ENCODE results near the gene BANF2. TPM values are rescaled to one million over a fixed set of nuclear protein-coding genes. Genes with fewer than 3 reads are reported as not detected.

Gene BANF2
- total RNA-seq, 1 donor from 2014 or later, result not detected

DNA sequence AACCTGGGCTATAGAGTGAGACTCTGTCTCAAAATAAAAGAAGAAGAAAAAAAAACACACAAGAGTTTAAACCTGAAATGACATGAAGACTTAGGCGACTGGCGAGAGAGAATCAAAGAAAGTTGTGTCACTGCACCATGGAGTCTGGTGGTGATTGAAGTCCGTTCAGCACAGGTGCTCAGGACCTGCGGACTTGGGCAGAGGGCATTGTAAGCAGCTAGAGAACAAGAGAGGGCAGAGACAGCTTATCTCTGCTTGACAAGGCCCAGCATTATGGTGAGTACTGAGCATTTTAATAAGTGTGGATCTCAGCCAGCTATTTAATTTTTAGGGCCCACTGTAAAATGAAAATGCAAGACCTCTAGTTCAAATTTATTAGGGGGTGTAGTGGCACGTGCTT is 31.5 kb downstream of the BANF2 start:
- Histone ChIP-seq H3K4me3 (no peak overlapping the region), H3K9me3 (no peaks in the 10 kb centered on the region), H3K36me3 (no peaks in the 10 kb centered on the region), H3K27ac (no peak overlapping the region), H3K4me1 (peaks cover 17% of the 10 kb centered on the region), H3K27me3 (no peaks in the 10 kb centered on the region)
- DNase-seq (ENCODE audit: extremely low spot score in 2 of 2), result no peak
- intact Hi-C loops (cut with DNase I), result no loop called here
- TF ChIP-seq, protein P1, sequence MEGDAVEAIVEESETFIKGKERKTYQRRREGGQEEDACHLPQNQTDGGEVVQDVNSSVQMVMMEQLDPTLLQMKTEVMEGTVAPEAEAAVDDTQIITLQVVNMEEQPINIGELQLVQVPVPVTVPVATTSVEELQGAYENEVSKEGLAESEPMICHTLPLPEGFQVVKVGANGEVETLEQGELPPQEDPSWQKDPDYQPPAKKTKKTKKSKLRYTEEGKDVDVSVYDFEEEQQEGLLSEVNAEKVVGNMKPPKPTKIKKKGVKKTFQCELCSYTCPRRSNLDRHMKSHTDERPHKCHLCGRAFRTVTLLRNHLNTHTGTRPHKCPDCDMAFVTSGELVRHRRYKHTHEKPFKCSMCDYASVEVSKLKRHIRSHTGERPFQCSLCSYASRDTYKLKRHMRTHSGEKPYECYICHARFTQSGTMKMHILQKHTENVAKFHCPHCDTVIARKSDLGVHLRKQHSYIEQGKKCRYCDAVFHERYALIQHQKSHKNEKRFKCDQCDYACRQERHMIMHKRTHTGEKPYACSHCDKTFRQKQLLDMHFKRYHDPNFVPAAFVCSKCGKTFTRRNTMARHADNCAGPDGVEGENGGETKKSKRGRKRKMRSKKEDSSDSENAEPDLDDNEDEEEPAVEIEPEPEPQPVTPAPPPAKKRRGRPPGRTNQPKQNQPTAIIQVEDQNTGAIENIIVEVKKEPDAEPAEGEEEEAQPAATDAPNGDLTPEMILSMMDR (IDR thresholded peaks at IDR 0.05), result no peak
- TF ChIP-seq POLR2A (IDR thresholded peaks at IDR 0.05), result no peak
- TF ChIP-seq POLR2AphosphoS5 (IDR thresholded peaks at IDR 0.05; ENCODE audit: insufficient read depth in 1 of 2, low read depth in 1 of 2), result no peak

DNA sequence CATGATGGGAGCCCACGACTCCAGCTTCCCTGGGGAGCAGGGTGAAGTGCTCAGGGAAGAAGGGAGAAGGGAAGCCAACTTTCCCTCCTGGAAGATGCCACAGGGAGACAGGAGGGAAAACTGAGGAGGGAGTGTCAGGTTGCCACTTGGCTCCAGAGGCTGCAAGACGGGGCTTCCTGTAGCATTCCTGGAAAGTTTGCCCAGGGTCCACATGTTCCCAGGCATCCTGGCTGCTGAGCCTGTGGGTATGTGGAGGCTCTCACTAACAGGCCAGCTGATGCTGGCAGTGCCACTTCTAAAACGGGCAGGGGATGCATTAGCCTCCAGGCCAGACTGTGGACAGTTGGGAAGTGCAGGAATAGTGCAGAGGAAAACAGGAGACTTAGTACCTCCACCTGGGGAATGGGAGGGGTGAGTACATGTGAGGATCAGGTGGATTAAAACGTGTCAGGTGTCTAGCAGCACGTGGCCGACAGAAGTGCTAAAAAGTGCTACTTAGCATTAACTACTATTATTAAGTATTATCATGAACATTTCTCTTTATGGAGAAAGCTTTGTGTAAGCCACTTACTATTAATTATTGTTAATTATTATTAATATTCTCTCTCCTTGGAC is 33.2 kb downstream of the BANF2 start:
- Histone ChIP-seq H3K27ac (no peak overlapping the region), H3K4me3 (no peak overlapping the region), H3K36me3 (no peaks in the 10 kb centered on the region), H3K4me1 (peaks cover 17% of the 10 kb centered on the region), H3K27me3 (no peaks in the 10 kb centered on the region), H3K9me3 (no peaks in the 10 kb centered on the region)
- TF ChIP-seq POLR2A (IDR thresholded peaks at IDR 0.05), result no peak
- TF ChIP-seq POLR2AphosphoS5 (IDR thresholded peaks at IDR 0.05; ENCODE audit: insufficient read depth in 1 of 2, low read depth in 1 of 2), result no peak
- TF ChIP-seq, protein P1 (IDR thresholded peaks at IDR 0.05), result no peak
- no peak for DNase-seq (ENCODE audit: extremely low spot score in 2 of 2)
- intact Hi-C loops (cut with DNase I), result no loop called here

DNA sequence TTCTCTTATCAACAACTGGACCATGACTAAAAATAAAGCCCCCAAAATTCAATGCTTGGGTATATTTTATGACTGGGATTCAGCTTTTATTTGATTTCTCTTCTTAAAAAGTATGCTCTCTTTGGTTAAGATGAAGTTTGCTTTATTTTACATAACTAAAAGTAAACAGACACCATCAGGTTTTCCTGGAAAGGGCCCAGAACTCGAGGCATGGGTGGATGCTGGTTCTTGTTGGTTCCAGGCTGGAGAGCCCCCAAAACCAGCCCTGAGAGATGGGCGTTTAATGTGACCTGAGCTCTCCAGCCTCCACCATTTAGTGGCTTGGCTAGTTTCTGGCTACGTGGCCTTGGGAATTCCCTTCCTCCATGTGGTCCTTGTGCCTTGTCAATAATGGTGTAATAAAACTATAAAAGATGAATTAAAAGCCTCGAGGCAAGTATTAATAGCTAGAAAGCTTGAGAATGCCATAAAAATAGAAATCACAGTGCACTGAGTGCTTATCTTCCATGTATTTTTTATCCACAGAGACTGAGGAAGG is 34.1 kb downstream of the BANF2 start:
- no peak for DNase-seq (ENCODE audit: extremely low spot score in 2 of 2)
- intact Hi-C loops (cut with DNase I), result no loop called here
- TF ChIP-seq, protein P1 (IDR thresholded peaks at IDR 0.05), result no peak
- TF ChIP-seq POLR2A (IDR thresholded peaks at IDR 0.05), result no peak
- no peak for TF ChIP-seq POLR2AphosphoS5 (IDR thresholded peaks at IDR 0.05; ENCODE audit: insufficient read depth in 1 of 2, low read depth in 1 of 2)
- H3K27me3 ChIP-seq, result no peaks in the 10 kb centered on the region
- H3K36me3 ChIP-seq, result no peaks in the 10 kb centered on the region
- peak overlapping the region; percentile 1 for H3K27ac ChIP-seq
- no peak overlapping the region for H3K4me3 ChIP-seq
- peaks cover 17% of the 10 kb centered on the region for H3K4me1 ChIP-seq
- H3K9me3 ChIP-seq, result no peaks in the 10 kb centered on the region

DNA sequence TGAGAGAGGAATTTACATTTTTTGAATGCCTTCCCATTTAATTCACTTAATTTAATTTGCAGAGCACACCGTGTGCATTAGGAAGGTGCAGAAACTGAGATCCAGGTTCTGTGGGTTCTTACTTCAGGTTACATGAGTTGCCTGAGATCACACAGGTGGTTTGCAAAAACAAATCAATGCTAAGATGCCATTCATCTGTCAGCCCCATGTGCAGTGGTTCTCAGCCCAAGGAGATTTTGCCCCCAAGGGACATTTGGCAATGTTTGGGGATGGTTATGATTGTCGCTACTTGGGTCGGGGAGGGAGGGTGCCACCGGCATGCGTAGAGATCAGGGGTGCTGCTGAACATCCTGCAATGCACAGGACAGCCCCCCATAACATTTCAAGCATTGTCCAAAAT is 34.6 kb downstream of the BANF2 start:
- H3K4me1 ChIP-seq, result peaks cover 17% of the 10 kb centered on the region
- H3K27ac ChIP-seq, result peak overlapping the region; percentile 1
- no peaks in the 10 kb centered on the region for H3K27me3 ChIP-seq
- H3K4me3 ChIP-seq, result no peak overlapping the region
- intact Hi-C loops (cut with DNase I), result no loop called here
- no peaks in the 10 kb centered on the region for H3K36me3 ChIP-seq
- no peak for DNase-seq (ENCODE audit: extremely low spot score in 2 of 2)
- no peaks in the 10 kb centered on the region for H3K9me3 ChIP-seq
- no peak for TF ChIP-seq POLR2A (IDR thresholded peaks at IDR 0.05)
- TF ChIP-seq, protein P1 (IDR thresholded peaks at IDR 0.05), result no peak
- no peak for TF ChIP-seq POLR2AphosphoS5 (IDR thresholded peaks at IDR 0.05; ENCODE audit: insufficient read depth in 1 of 2, low read depth in 1 of 2)

DNA sequence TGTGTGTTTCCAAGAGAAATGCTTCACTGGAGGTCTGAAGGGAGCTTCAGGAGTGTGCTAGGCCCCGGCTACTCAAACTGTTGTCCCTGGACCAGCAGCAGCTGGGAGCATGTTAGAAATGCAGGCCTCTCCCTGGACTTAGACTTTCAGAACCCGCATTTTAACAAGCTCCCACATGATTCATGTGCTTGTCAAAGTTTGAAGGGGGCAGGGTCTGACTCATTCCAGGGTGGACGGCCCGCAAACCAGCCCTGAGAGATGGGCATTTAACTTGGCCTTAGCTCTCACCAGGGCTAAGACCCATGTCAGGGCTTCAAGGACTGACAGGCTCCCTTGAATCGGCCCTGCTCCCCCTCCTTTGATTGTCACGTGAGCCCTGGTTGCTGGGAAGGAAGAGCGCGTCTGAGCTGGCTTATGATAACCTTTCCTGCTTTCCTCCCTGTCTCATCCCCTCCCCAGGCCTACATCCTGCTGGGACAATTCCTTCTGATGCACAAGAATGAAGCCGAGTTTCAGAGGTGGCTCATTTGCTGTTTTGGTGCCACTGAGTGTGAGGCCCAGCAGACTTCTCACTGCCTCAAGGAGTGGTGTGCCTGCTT is 35.5 kb downstream of the BANF2 start:
- Histone ChIP-seq H3K27me3 (no peaks in the 10 kb centered on the region), H3K27ac (peak overlapping the region; percentile 39), H3K9me3 (no peaks in the 10 kb centered on the region), H3K4me1 (peaks cover 17% of the 10 kb centered on the region), H3K4me3 (no peak overlapping the region), H3K36me3 (no peaks in the 10 kb centered on the region)
- TF ChIP-seq POLR2A (IDR thresholded peaks at IDR 0.05) (no peak), POLR2AphosphoS5 (IDR thresholded peaks at IDR 0.05; ENCODE audit: insufficient read depth in 1 of 2, low read depth in 1 of 2) (no peak)
- TF ChIP-seq, protein P1 (IDR thresholded peaks at IDR 0.05), result no peak
- no peak for DNase-seq (ENCODE audit: extremely low spot score in 2 of 2)
- intact Hi-C loops (cut with DNase I), result no loop called here

Measured in vagina (tissue), 2 donors.